Measurements from ENCODE around the gene FCRLA. TPM values are rescaled to one million over a fixed set of nuclear protein-coding genes. Genes with fewer than 3 reads are reported as not detected.
"Not testable (repeated sequence)": the region's sequence is repeated elsewhere in the genome, so short reads cannot be mapped to it uniquely, and the experiment has no call there.

The FCRLA gene
- total RNA-seq, 4 donors from 2014 or later = 0.19 to 2.2 (median 2.0) TPM; not detected in 1

DNA sequence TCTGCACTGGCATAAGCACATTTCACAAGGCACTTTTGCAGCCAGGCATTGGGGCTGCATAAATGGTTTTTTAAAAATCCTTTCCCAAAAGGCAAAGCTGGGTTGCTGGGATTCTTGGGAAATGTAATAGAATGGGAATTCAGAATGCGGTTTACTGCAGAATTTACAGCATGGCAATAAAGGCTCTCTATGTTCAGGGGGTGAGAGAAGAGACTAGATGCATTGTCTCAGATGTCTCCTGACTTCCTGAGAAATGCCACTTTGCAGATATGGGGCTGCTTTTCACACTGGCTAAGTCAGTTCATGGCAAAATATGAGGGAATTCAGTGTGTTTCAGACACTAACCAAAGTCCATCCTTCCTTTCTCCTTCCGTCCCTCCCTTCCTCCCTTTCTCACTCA, 30.6 kb upstream of the FCRLA start:
- no peak overlapping the region for H3K4me3 ChIP-seq (ENCODE audit: low read depth, poor library complexity, severe bottlenecking)
- TF ChIP-seq, protein P1, sequence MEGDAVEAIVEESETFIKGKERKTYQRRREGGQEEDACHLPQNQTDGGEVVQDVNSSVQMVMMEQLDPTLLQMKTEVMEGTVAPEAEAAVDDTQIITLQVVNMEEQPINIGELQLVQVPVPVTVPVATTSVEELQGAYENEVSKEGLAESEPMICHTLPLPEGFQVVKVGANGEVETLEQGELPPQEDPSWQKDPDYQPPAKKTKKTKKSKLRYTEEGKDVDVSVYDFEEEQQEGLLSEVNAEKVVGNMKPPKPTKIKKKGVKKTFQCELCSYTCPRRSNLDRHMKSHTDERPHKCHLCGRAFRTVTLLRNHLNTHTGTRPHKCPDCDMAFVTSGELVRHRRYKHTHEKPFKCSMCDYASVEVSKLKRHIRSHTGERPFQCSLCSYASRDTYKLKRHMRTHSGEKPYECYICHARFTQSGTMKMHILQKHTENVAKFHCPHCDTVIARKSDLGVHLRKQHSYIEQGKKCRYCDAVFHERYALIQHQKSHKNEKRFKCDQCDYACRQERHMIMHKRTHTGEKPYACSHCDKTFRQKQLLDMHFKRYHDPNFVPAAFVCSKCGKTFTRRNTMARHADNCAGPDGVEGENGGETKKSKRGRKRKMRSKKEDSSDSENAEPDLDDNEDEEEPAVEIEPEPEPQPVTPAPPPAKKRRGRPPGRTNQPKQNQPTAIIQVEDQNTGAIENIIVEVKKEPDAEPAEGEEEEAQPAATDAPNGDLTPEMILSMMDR (IDR thresholded peaks at IDR 0.05) = no peak
- TF ChIP-seq POLR2A (IDR thresholded peaks at IDR 0.05) = no peak
- 85 to 90% methylated on average over 2 of the region's 2 CpGs for WGBS, 2 donors
- DNase-seq (ENCODE audit: low spot score in 2 of 2) = no peak
- intact Hi-C loops (cut with DNase I; ENCODE audit: low total_unique reads) = no loop called here

DNA sequence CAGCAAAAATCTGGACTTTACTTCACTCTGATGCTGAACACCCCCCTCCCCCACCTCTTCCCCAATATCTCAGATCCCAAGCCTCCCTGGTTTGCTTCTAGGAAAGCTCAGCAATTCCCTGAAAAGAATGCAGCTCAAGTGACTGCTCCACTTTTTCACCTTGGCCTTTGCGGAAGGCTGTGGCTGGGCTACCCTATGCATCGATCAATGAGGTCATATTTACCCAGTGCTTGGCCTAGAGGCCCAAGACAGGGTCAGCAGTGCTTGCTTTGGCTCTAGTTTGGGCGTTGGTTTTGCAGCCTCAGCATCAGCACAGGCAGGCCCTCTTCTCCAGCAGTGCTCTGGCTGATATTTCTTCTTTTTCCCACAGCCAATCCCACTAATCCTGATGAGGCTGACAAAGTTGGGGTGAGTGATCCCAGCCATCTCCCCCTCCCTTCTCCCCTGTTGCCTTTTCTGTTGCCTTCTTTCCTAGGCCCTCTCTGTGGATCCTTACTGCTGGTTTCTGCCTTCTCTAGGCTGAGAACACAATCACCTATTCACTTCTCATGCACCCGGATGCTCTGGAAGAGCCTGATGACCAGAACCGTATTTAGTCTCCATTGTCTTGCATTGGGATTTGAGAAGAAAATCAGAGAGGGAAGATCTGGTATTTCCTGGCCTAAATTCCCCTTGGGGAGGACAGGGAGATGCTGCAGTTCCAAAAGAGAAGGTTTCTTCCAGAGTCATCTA, 29.9 kb upstream of the FCRLA start:
- H3K4me3 ChIP-seq (ENCODE audit: low read depth, poor library complexity, severe bottlenecking) = no peak overlapping the region
- TF ChIP-seq, protein P1 (IDR thresholded peaks at IDR 0.05) = no peak
- TF ChIP-seq POLR2A (IDR thresholded peaks at IDR 0.05) = no peak
- 73 to 80% methylated on average over 5 of the region's 5 CpGs for WGBS, 2 donors
- DNase-seq (ENCODE audit: low spot score in 2 of 2) = no peak
- intact Hi-C loops (cut with DNase I; ENCODE audit: low total_unique reads) = no loop called here

DNA sequence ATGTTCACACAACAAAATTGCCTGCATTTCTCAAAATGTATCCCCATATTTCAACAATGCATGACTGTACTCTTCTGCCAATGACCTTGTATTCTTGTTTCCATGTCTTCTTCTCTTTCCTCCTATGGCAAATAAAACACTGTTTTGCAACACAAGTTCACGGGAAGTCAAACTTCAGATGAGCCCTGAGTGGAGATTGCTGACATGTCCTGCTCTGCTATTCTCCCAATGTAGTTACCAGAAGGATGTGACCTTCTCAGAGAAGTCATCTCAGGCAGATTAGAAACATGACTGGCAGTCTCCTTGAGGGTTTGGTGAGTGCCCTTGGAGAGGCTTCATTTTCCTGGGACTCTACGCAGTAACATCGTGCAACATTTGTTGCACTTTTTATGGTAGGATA, 28.5 kb upstream of the FCRLA start:
- intact Hi-C loops (cut with DNase I; ENCODE audit: low total_unique reads) = no loop called here
- WGBS, 2 donors = 89% methylated on average over 3 of the region's 3 CpGs
- H3K4me3 ChIP-seq (ENCODE audit: low read depth, poor library complexity, severe bottlenecking) = no peak overlapping the region
- DNase-seq (ENCODE audit: low spot score in 2 of 2) = no peak
- TF ChIP-seq POLR2A (IDR thresholded peaks at IDR 0.05) = no peak
- TF ChIP-seq, protein P1 (IDR thresholded peaks at IDR 0.05) = no peak

DNA sequence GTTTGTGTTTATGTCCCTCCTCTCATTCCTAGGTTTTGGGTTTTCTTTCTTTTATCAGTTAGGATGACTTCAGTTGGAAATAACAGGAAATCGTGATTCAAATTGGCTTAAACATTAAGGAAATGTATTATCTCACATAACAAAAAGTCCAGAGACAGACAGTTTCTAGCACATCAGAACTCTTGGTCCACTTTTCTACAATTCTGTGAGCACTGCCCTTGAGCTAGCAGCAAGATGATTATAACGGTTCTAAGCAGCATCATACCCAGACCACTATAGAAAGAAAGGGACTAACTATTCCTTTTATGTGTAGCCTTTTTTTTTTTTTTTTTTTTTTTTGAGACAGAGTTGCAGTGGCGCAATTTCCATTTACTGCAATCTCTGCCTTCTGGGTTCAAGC, 25.1 kb upstream of the FCRLA start:
- H3K4me3 ChIP-seq (ENCODE audit: low read depth, poor library complexity, severe bottlenecking) = no peak overlapping the region
- 66 to 71% methylated on average over 3 of the region's 3 CpGs for WGBS, 2 donors
- DNase-seq (ENCODE audit: low spot score in 2 of 2) = no peak
- TF ChIP-seq POLR2A (IDR thresholded peaks at IDR 0.05) = no peak
- TF ChIP-seq, protein P1 (IDR thresholded peaks at IDR 0.05) = no peak
- intact Hi-C loops (cut with DNase I; ENCODE audit: low total_unique reads) = no loop called here

DNA sequence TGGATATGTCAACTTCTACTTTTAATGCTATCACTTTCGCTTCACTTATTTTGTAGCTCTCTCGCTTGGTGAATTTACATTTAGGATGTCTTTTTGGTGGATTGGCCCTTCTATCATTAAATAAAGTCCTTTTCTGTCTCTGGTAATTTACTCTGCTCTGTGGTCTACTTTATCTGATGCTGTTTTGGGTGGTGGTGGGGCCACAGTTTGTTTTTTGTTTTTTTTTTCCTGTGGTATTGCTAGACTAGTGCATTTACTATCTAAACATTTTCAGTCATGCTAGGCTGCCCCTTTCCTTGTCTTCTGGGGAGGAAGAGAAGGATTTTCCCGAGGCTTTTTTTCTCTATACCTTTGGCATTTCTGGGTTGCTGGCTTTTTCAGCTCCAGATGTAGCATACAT, 18.1 kb upstream of the FCRLA start:
- no peak overlapping the region for H3K4me3 ChIP-seq (ENCODE audit: low read depth, poor library complexity, severe bottlenecking)
- DNase-seq (ENCODE audit: low spot score in 2 of 2) = no peak
- WGBS, 2 donors = 85 to 87% methylated on average over 3 of the region's 3 CpGs
- no peak for TF ChIP-seq POLR2A (IDR thresholded peaks at IDR 0.05)
- TF ChIP-seq, protein P1 (IDR thresholded peaks at IDR 0.05) = no peak
- intact Hi-C loops (cut with DNase I; ENCODE audit: low total_unique reads) = no loop called here

DNA sequence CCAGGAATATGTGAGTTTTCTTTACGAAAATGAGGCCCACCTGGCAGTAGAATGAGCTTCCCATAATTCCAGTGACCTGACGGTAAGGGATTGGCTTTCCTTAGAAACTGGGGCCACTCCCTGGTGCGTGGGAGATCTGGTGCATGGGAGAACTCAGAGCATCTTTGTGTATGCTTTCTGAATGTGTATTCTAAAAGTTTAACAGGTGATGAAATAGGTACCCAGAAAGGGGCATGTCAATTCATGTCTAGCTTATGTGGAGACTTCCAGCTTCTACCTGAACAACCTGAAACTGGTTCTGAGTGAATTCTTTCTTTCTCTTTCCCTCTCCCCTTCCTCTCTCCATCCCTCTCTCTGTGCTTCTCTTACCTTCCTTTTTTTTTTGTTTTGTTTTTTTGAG, 15.2 kb upstream of the FCRLA start:
- TF ChIP-seq POLR2A (IDR thresholded peaks at IDR 0.05) = no peak
- TF ChIP-seq, protein P1 (IDR thresholded peaks at IDR 0.05) = no peak
- intact Hi-C loops (cut with DNase I; ENCODE audit: low total_unique reads) = no loop called here
- WGBS, 2 donors = 49 to 51% methylated on average over 3 of the region's 3 CpGs

DNA sequence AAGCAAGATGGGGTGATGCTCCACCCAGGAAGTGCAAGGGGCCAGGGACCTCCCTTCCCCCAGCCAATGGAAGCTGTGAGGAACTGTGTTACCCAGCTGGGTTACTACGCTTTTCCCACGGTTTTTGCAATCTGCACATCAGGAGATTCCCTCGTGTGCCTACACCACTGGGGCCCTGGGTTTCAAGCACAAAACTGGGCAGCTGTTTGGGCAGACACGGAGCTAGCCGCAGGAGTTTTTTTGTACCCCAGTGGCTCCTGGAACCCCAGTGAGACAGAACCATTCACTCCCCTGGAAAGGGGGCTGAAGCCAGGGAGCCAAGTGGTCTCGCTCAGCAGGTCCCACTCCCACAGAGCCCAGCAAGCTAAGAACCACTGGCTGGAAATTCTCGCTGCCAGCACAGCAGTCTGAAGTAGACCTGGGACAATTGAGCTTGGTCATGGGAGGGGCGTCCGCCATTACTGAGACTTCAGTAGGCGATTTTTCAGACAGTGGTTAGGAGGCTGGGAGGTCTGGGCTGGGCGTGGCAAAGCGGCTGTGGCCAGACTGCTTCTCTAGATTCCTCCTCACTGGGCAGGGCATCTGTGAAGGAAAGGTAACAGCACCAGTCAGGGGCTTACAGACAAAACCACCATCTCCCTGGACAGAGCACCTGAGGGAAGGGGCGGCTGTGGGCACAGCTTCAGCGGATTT, 13.9 kb upstream of the FCRLA start:
- WGBS, 2 donors = 88 to 93% methylated on average over 12 to 13 of the region's 14 CpGs
- H3K4me3 ChIP-seq (ENCODE audit: low read depth, poor library complexity, severe bottlenecking); DNase-seq (ENCODE audit: low spot score in 2 of 2); intact Hi-C loops (cut with DNase I; ENCODE audit: low total_unique reads): not testable (repeated sequence)

More for the DNA sequence above, 15.2 kb upstream of the FCRLA start:
- H3K4me3 ChIP-seq (ENCODE audit: low read depth, poor library complexity, severe bottlenecking) = no peak overlapping the region
- no peak for DNase-seq (ENCODE audit: low spot score in 2 of 2)

DNA sequence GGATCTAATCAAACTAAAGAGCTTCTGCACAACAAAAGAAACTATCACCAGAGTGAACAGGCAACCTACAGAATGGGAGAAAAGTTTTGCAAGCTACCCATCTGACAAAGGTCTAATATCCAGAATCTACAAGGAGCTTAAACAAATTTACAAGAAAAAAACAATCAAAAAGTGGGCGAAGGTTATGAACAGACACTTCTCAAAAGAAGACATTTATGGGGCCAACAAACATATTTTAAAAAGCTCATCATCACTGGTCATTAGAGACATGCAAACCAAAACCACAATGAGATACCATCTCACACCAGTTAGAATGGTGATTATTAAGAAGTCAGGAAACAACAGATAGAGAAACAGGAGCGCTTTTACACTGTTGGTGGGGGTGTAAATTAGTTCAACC, 8.7 kb upstream of the FCRLA start:
- DNase-seq (ENCODE audit: low spot score in 2 of 2); intact Hi-C loops (cut with DNase I; ENCODE audit: low total_unique reads); H3K4me3 ChIP-seq (ENCODE audit: low read depth, poor library complexity, severe bottlenecking): not testable (repeated sequence)
- WGBS, 2 donors = 90 to 96% methylated on average over 2 of the region's 2 CpGs
